OCI-LY3 (cell line): ENCODE data around the gene GP2.

Experiments used
- EZH2phosphoT487 ChIP-seq: fragments of 200-600 bp; shearing (Covaris generic); IDR thresholded peaks from 2 replicates; pipeline ENCODE4 v1.6.1; 2018; ENCODE audit warnings: antibody characterized with exemption, mixed run types, low read depth
- TF ChIP-seq, protein P1 (sequence below): fragments of 200-600, 300-600 bp; sonication (generic); IDR thresholded peaks from 2 replicates; pipeline ENCODE4 v1.5.1; 2014; ENCODE audit warnings: antibody characterized with exemption, low read length, low read depth

- TF ChIP-seq, protein P1, sequence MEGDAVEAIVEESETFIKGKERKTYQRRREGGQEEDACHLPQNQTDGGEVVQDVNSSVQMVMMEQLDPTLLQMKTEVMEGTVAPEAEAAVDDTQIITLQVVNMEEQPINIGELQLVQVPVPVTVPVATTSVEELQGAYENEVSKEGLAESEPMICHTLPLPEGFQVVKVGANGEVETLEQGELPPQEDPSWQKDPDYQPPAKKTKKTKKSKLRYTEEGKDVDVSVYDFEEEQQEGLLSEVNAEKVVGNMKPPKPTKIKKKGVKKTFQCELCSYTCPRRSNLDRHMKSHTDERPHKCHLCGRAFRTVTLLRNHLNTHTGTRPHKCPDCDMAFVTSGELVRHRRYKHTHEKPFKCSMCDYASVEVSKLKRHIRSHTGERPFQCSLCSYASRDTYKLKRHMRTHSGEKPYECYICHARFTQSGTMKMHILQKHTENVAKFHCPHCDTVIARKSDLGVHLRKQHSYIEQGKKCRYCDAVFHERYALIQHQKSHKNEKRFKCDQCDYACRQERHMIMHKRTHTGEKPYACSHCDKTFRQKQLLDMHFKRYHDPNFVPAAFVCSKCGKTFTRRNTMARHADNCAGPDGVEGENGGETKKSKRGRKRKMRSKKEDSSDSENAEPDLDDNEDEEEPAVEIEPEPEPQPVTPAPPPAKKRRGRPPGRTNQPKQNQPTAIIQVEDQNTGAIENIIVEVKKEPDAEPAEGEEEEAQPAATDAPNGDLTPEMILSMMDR: no peak
- no peak for TF ChIP-seq EZH2phosphoT487
Measured at GRCh38 chr16:20260215-20261009, 66.9 kb downstream of the GP2 start.
